ENCODE measurements around the gene MADCAM1.

GRCh38 chr19:478976-479375 lies 17.3 kb upstream of the MADCAM1 start:
- TF ChIP-seq IRF5 (IDR thresholded peaks at IDR 0.05; ENCODE audit: borderline replicate concordance) = no peak
- TF ChIP-seq SREBF1 (IDR thresholded peaks at IDR 0.05; ENCODE audit: low read length) = no peak
- no peak for TF ChIP-seq CTCF (IDR thresholded peaks at IDR 0.05 in 2 of 3, conservative IDR thresholded peaks at IDR 0.05 in 1 of 3; ENCODE audit: control insufficient read depth in 2 of 3, extremely low read depth in 1 of 3, insufficient read depth in 1 of 3, low read depth in 3 of 3, low read length in 3 of 3)
- TF ChIP-seq USF2 (IDR thresholded peaks at IDR 0.05; ENCODE audit: borderline replicate concordance, low read depth, low read length) = no peak
- TF ChIP-seq ZSCAN29 (IDR thresholded peaks at IDR 0.05) = no peak
- TF ChIP-seq BHLHE40 (IDR thresholded peaks at IDR 0.05; ENCODE audit: borderline replicate concordance in 1 of 2, low read depth in 2 of 2, low read length in 1 of 2) = no peak
- no peak for TF ChIP-seq CEBPB (IDR thresholded peaks at IDR 0.05; ENCODE audit: borderline replicate concordance in 1 of 2, low read depth in 2 of 2, low read length in 2 of 2)
- no peak for TF ChIP-seq RFX5 (IDR thresholded peaks at IDR 0.05; ENCODE audit: low read depth, low read length)
- no peak for TF ChIP-seq NRF1 (conservative IDR thresholded peaks at IDR 0.05; ENCODE audit: low read depth, low read length)
